ENCODE results near the gene NAIP. TPM values are rescaled to one million over a fixed set of nuclear protein-coding genes. Genes with fewer than 3 reads are reported as not detected.
"Not testable (repeated sequence)": the region's sequence is repeated elsewhere in the genome, so short reads cannot be mapped to it uniquely, and the experiment has no call there.

Gene NAIP
- total RNA-seq, 4 donors from 2014 or later = 8.5 to 72.1 (median 16.7) TPM

- no peak overlapping the region for H3K4me3 ChIP-seq
- 85% methylated on average over 12 of the region's 12 CpGs for WGBS
- no peaks in the 10 kb centered on the region for H3K9me3 ChIP-seq
- DNase-seq (ENCODE audit: low spot score in 2 of 2) = no peak
- no peaks in the 10 kb centered on the region for H3K36me3 ChIP-seq
- no peaks in the 10 kb centered on the region for H3K4me1 ChIP-seq
- H3K27ac ChIP-seq = no peak overlapping the region
- no peaks in the 10 kb centered on the region for H3K27me3 ChIP-seq
- TF ChIP-seq POLR2AphosphoS5 (IDR thresholded peaks at IDR 0.05) = no peak
- TF ChIP-seq EP300 (IDR thresholded peaks at IDR 0.05) = no peak
- TF ChIP-seq POLR2A (IDR thresholded peaks at IDR 0.05) = no peak
- no peak for TF ChIP-seq CTCF (IDR thresholded peaks at IDR 0.05)
Observed at GRCh38 chr5:71013575-71013974, 11.6 kb downstream of the NAIP start.

GRCh38 chr5:71011194-71011792 lies 13.8 kb downstream of the NAIP start:
- TF ChIP-seq POLR2A (IDR thresholded peaks at IDR 0.05) = no peak
- TF ChIP-seq POLR2AphosphoS5 (IDR thresholded peaks at IDR 0.05) = no peak
- no peak for TF ChIP-seq CTCF (IDR thresholded peaks at IDR 0.05)
- TF ChIP-seq EP300 (IDR thresholded peaks at IDR 0.05) = no peak
- H3K4me3 ChIP-seq = no peak overlapping the region
- H3K27ac ChIP-seq = no peak overlapping the region
- H3K27me3 ChIP-seq = no peaks in the 10 kb centered on the region
- H3K9me3 ChIP-seq = no peaks in the 10 kb centered on the region
- WGBS = 81% methylated on average over 8 of the region's 8 CpGs
- H3K36me3 ChIP-seq = no peaks in the 10 kb centered on the region
- no peaks in the 10 kb centered on the region for H3K4me1 ChIP-seq
- DNase-seq (ENCODE audit: low spot score in 2 of 2) = no peak

- WGBS = no CpG with 5 or more reads among the region's 7 CpGs
- H3K9me3 ChIP-seq; DNase-seq (ENCODE audit: low spot score in 2 of 2); H3K4me1 ChIP-seq; H3K27me3 ChIP-seq; H3K36me3 ChIP-seq; H3K27ac ChIP-seq; H3K4me3 ChIP-seq: not testable (repeated sequence)
Observed at GRCh38 chr5:71006983-71007382, 18.2 kb downstream of the NAIP start.

GRCh38 chr5:70984882-70985281 lies 40.3 kb downstream of the NAIP start:
- no CpG with 5 or more reads among the region's 10 CpGs for WGBS
- not testable (repeated sequence) for H3K4me1 ChIP-seq; H3K27me3 ChIP-seq; H3K27ac ChIP-seq; H3K36me3 ChIP-seq; DNase-seq (ENCODE audit: low spot score in 2 of 2); H3K4me3 ChIP-seq; H3K9me3 ChIP-seq

GRCh38 chr5:70967220-70967619 lies 57.9 kb downstream of the NAIP start:
- H3K27ac ChIP-seq; H3K9me3 ChIP-seq; H3K4me1 ChIP-seq; DNase-seq (ENCODE audit: low spot score in 2 of 2); H3K36me3 ChIP-seq; H3K4me3 ChIP-seq; H3K27me3 ChIP-seq: not testable (repeated sequence)
- WGBS = no CpG with 5 or more reads among the region's 7 CpGs

- not testable (repeated sequence) for H3K4me1 ChIP-seq; H3K9me3 ChIP-seq; H3K4me3 ChIP-seq; DNase-seq (ENCODE audit: low spot score in 2 of 2); H3K36me3 ChIP-seq; H3K27me3 ChIP-seq; H3K27ac ChIP-seq
Observed at GRCh38 chr5:70964531-70964930, 60.6 kb downstream of the NAIP start.

- H3K4me1 ChIP-seq; H3K36me3 ChIP-seq; H3K27ac ChIP-seq; H3K4me3 ChIP-seq; H3K27me3 ChIP-seq; H3K9me3 ChIP-seq; DNase-seq (ENCODE audit: low spot score in 2 of 2): not testable (repeated sequence)
- no CpG with 5 or more reads among the region's 10 CpGs for WGBS
Observed at GRCh38 chr5:70953068-70953467, 72.1 kb downstream of the NAIP start.

GRCh38 chr5:70932560-70932959 lies 92.6 kb downstream of the NAIP start:
- not testable (repeated sequence) for H3K9me3 ChIP-seq; DNase-seq (ENCODE audit: low spot score in 2 of 2); H3K36me3 ChIP-seq; H3K4me1 ChIP-seq; H3K27me3 ChIP-seq; H3K4me3 ChIP-seq; H3K27ac ChIP-seq
- no CpG with 5 or more reads among the region's 1 CpG for WGBS

GRCh38 chr5:70931709-70932368 lies 93.3 kb downstream of the NAIP start:
- not testable (repeated sequence) for DNase-seq (ENCODE audit: low spot score in 2 of 2); H3K4me1 ChIP-seq; H3K27me3 ChIP-seq; H3K9me3 ChIP-seq; H3K27ac ChIP-seq; H3K4me3 ChIP-seq; H3K36me3 ChIP-seq
- no CpG with 5 or more reads among the region's 6 CpGs for WGBS

- not testable (repeated sequence) for H3K27me3 ChIP-seq; H3K36me3 ChIP-seq; H3K4me1 ChIP-seq; H3K27ac ChIP-seq; H3K9me3 ChIP-seq; DNase-seq (ENCODE audit: low spot score in 2 of 2); H3K4me3 ChIP-seq
- no CpG with 5 or more reads among the region's 16 CpGs for WGBS
Observed at GRCh38 chr5:70925211-70925562, 100.0 kb downstream of the NAIP start.
